HG03354 (cell line): ENCODE data around the gene CLCA4.
"Not testable (repeated sequence)": the region's sequence is repeated elsewhere in the genome, so short reads cannot be mapped to it uniquely, and the experiment has no call there.

ENCODE experiments used
- ATAC-seq: cut with Tn5 transposase; IDR thresholded peaks from one replicate; pipeline ENCODE4 v1.9.1; 2021; ENCODE audit warnings: mild to moderate bottlenecking; ENCODE audit not compliant: unreplicated experiment, poor library complexity, severe bottlenecking

The CLCA4 gene

GRCh38 chr1:86606080-86606479 is 59.2 kb downstream of the CLCA4 start:
- ATAC-seq = not testable (repeated sequence)

GRCh38 chr1:86616433-86616832 is 69.6 kb downstream of the CLCA4 start:
- ATAC-seq = no peak

- peak; percentile 100 for ATAC-seq
Measured at GRCh38 chr1:86616871-86617270, 70.0 kb downstream of the CLCA4 start.

GRCh38 chr1:86618358-86618757 is 71.5 kb downstream of the CLCA4 start:
- ATAC-seq = no peak

GRCh38 chr1:86619313-86619712 is 72.4 kb downstream of the CLCA4 start:
- no peak for ATAC-seq

- ATAC-seq = no peak
Measured at GRCh38 chr1:86621286-86621685, 74.4 kb downstream of the CLCA4 start.
